CD4-positive, CD25-positive, alpha-beta regulatory T cell (primary cell): ENCODE results near the gene ARV1. TPM values are rescaled to one million over a fixed set of nuclear protein-coding genes. Genes with fewer than 3 reads are reported as not detected.

Experiments
- ATAC-seq, 2 donors: fragments of 150-1000 bp; cut with Tn5 transposase; one replicate each; pipeline ENCODE4 v1.10.0; 2021; ENCODE audit warnings: low read depth in 2 of 2, moderate number of reproducible peaks in 2 of 2, moderate library complexity in 1 of 2
- DNase-seq, 3 donors: peaks; one replicate each; pipeline versions ENCODE4 v3.0.0 to v3.0.0-alpha.2; 2012 to 2022; ENCODE audit warnings: mixed read lengths in 1 of 3
- H3K27ac ChIP-seq: one replicate; pipeline ENCODE4 v1.7.0; 2013; ENCODE audit warnings: mild to moderate bottlenecking, low read length; ENCODE audit not compliant: insufficient read depth, poor library complexity, severe bottlenecking
- H3K27me3 ChIP-seq: one replicate; pipeline ENCODE4 v1.7.0; 2013; ENCODE audit warnings: low read length; ENCODE audit not compliant: control insufficient read depth, insufficient read depth
- H3K36me3 ChIP-seq: one replicate; pipeline ENCODE4 v1.7.0; 2013; ENCODE audit warnings: mild to moderate bottlenecking, low read length, moderate library complexity; ENCODE audit not compliant: control insufficient read depth, insufficient read depth
- H3K4me1 ChIP-seq: 2 replicates; pipeline ENCODE4 v1.7.0; 2013; ENCODE audit warnings: mild to moderate bottlenecking, low read length; ENCODE audit not compliant: insufficient read depth, control insufficient read depth, poor library complexity, severe bottlenecking
- H3K4me3 ChIP-seq: one replicate; pipeline ENCODE4 v1.7.0; 2013; ENCODE audit warnings: low read depth, mild to moderate bottlenecking, low read length, moderate library complexity
- H3K9me3 ChIP-seq, 2 experiments: 1 replicate in 1 of 2; 2 replicates in 1 of 2; pipeline ENCODE4 v1.7.0; 2013; ENCODE audit warnings: low read length in 2 of 2, mild to moderate bottlenecking in 1 of 2, moderate library complexity in 1 of 2; ENCODE audit not compliant: control insufficient read depth in 2 of 2
- H3K27ac Mint-ChIP-seq, 3 donors: one replicate each; pipeline ENCODE4 v1.8.0; 2020 to 2022; ENCODE audit warnings: mild to moderate bottlenecking in 3 of 3, mixed read lengths in 3 of 3, moderate library complexity in 2 of 3
- H3K27me3 Mint-ChIP-seq: one replicate; pipeline ENCODE4 v1.8.0; 2022; ENCODE audit warnings: mild to moderate bottlenecking, mixed read lengths
- H3K36me3 Mint-ChIP-seq: one replicate; pipeline ENCODE4 v1.8.0; 2020; ENCODE audit warnings: mixed read lengths
- H3K4me1 Mint-ChIP-seq, 4 donors: one replicate each; pipeline ENCODE4 v1.8.0; 2020 to 2022; ENCODE audit warnings: mixed read lengths in 4 of 4, mild to moderate bottlenecking in 1 of 4
- H3K4me3 Mint-ChIP-seq, 4 donors: one replicate each; pipeline ENCODE4 v1.8.0; 2020 to 2022; ENCODE audit warnings: mild to moderate bottlenecking in 4 of 4, mixed read lengths in 4 of 4, moderate library complexity in 3 of 4
- H3K9me3 Mint-ChIP-seq, 7 donors: one replicate each; pipeline ENCODE4 v1.8.0; 2020 to 2022; ENCODE audit warnings: mixed read lengths in 7 of 7, mild to moderate bottlenecking in 3 of 7, moderate library complexity in 2 of 7
- polyA plus RNA-seq, 4 donors: library from polyadenylated mRNA; unstranded; fragments of 300-500 nt; fragmentation: Illumina TruSeq; gene quantifications; one replicate each; pipeline ENCODE4 v1.2.3, GENCODE V29; 2021
- total RNA-seq: library from RNA; stranded (reverse); gene quantifications from one replicate; pipeline ENCODE4 v1.2.3, GENCODE V29; 2022

Gene ARV1
- total and polyA plus RNA-seq, 5 donors from 2014 or later = 6.8 to 41.6 (median 34.7) TPM

GRCh38 chr1:230940848-230941247 is 38.0 kb upstream of the ARV1 start:
- Mint-ChIP-seq H3K27ac (no peak overlapping the region), H3K4me3 (no peak overlapping the region), H3K4me1 (peaks cover 10 to 17% (median 13%) of the 10 kb centered on the region in 4 donors), H3K27me3 (no peaks in the 10 kb centered on the region), H3K36me3 (peaks cover 48% of the 10 kb centered on the region), H3K9me3 (no peaks in the 10 kb centered on the region)
- no peaks in the 10 kb centered on the region for H3K4me1 ChIP-seq
- no peaks in the 10 kb centered on the region for H3K27me3 ChIP-seq
- no peak overlapping the region for H3K27ac ChIP-seq
- H3K9me3 ChIP-seq = no peaks in the 10 kb centered on the region
- no peak overlapping the region for H3K4me3 ChIP-seq
- DNase-seq (no peak), ATAC-seq (no peak)
- peaks cover 52% of the 10 kb centered on the region for H3K36me3 ChIP-seq

GRCh38 chr1:230943048-230943593 is 35.8 kb upstream of the ARV1 start:
- ATAC-seq (no peak), DNase-seq (no peak)
- peaks cover 55% of the 10 kb centered on the region for H3K36me3 ChIP-seq
- no peaks in the 10 kb centered on the region for H3K9me3 ChIP-seq
- H3K9me3 Mint-ChIP-seq = no peaks in the 10 kb centered on the region
- H3K27me3 Mint-ChIP-seq = no peaks in the 10 kb centered on the region
- no peak overlapping the region for H3K27ac Mint-ChIP-seq
- peaks cover 6 to 19% (median 10%) of the 10 kb centered on the region in 4 donors for H3K4me1 Mint-ChIP-seq
- H3K4me3 Mint-ChIP-seq = no peak overlapping the region
- H3K27me3 ChIP-seq = no peaks in the 10 kb centered on the region
- H3K27ac ChIP-seq = no peak overlapping the region
- no peak overlapping the region for H3K4me3 ChIP-seq
- no peaks in the 10 kb centered on the region for H3K4me1 ChIP-seq
- H3K36me3 Mint-ChIP-seq = peaks cover 55% of the 10 kb centered on the region

GRCh38 chr1:230948301-230948700 is 30.6 kb upstream of the ARV1 start:
- no peak overlapping the region for H3K27ac ChIP-seq
- H3K4me3 Mint-ChIP-seq = no peak overlapping the region
- no peaks in the 10 kb centered on the region for H3K9me3 ChIP-seq
- peaks cover 0 to 11% (median 9%) of the 10 kb centered on the region in 4 donors for H3K4me1 Mint-ChIP-seq
- H3K36me3 ChIP-seq = peaks cover 56% of the 10 kb centered on the region
- no peak overlapping the region for H3K4me3 ChIP-seq
- no peaks in the 10 kb centered on the region for H3K27me3 ChIP-seq
- peak overlapping the region in 1 of 3 donors; percentile 10 for H3K27ac Mint-ChIP-seq
- H3K4me1 ChIP-seq = no peaks in the 10 kb centered on the region
- peaks cover 46% of the 10 kb centered on the region for H3K36me3 Mint-ChIP-seq
- DNase-seq (no peak), ATAC-seq (no peak)
- H3K9me3 Mint-ChIP-seq = no peaks in the 10 kb centered on the region
- no peaks in the 10 kb centered on the region for H3K27me3 Mint-ChIP-seq

GRCh38 chr1:230948903-230949302 is 30.0 kb upstream of the ARV1 start:
- ATAC-seq (no peak), DNase-seq (no peak)
- H3K4me3 ChIP-seq = no peak overlapping the region
- Mint-ChIP-seq H3K9me3 (no peaks in the 10 kb centered on the region), H3K36me3 (peaks cover 49% of the 10 kb centered on the region), H3K4me3 (no peak overlapping the region), H3K27ac (peak overlapping the region in 1 of 3 donors; percentile 10), H3K27me3 (no peaks in the 10 kb centered on the region), H3K4me1 (peaks cover 0 to 11% (median 9%) of the 10 kb centered on the region in 4 donors)
- no peak overlapping the region for H3K27ac ChIP-seq
- H3K4me1 ChIP-seq = no peaks in the 10 kb centered on the region
- no peaks in the 10 kb centered on the region for H3K27me3 ChIP-seq
- H3K36me3 ChIP-seq = peaks cover 56% of the 10 kb centered on the region
- H3K9me3 ChIP-seq = no peaks in the 10 kb centered on the region

GRCh38 chr1:230950404-230950803 is 28.5 kb upstream of the ARV1 start:
- no peaks in the 10 kb centered on the region for H3K27me3 Mint-ChIP-seq
- no peak overlapping the region for H3K4me3 ChIP-seq
- no peaks in the 10 kb centered on the region for H3K9me3 ChIP-seq
- H3K36me3 Mint-ChIP-seq = peaks cover 44% of the 10 kb centered on the region
- peaks cover 0 to 11% (median 9%) of the 10 kb centered on the region in 4 donors for H3K4me1 Mint-ChIP-seq
- ATAC-seq (no peak), DNase-seq (no peak)
- H3K4me3 Mint-ChIP-seq = no peak overlapping the region
- no peak overlapping the region for H3K27ac ChIP-seq
- no peak overlapping the region for H3K27ac Mint-ChIP-seq
- no peaks in the 10 kb centered on the region for H3K9me3 Mint-ChIP-seq
- H3K27me3 ChIP-seq = no peaks in the 10 kb centered on the region
- H3K36me3 ChIP-seq = peaks cover 50% of the 10 kb centered on the region
- H3K4me1 ChIP-seq = no peaks in the 10 kb centered on the region

GRCh38 chr1:230957580-230957989 is 21.3 kb upstream of the ARV1 start:
- no peaks in the 10 kb centered on the region for H3K27me3 ChIP-seq
- H3K4me3 Mint-ChIP-seq = no peak overlapping the region
- no peak overlapping the region for H3K27ac ChIP-seq
- no peaks in the 10 kb centered on the region for H3K9me3 Mint-ChIP-seq
- no peaks in the 10 kb centered on the region for H3K27me3 Mint-ChIP-seq
- H3K9me3 ChIP-seq = no peaks in the 10 kb centered on the region
- no peak overlapping the region for H3K27ac Mint-ChIP-seq
- DNase-seq = no peak
- peaks cover 62% of the 10 kb centered on the region for H3K36me3 ChIP-seq
- H3K36me3 Mint-ChIP-seq = peaks cover 38% of the 10 kb centered on the region
- H3K4me1 ChIP-seq = no peaks in the 10 kb centered on the region
- peaks cover 8 to 26% (median 16%) of the 10 kb centered on the region in 4 donors for H3K4me1 Mint-ChIP-seq
- H3K4me3 ChIP-seq = no peak overlapping the region
- no peak for ATAC-seq

- peaks cover 8 to 30% (median 21%) of the 10 kb centered on the region in 4 donors for H3K4me1 Mint-ChIP-seq
- peaks cover 34% of the 10 kb centered on the region for H3K36me3 Mint-ChIP-seq
These were observed 20.5 kb upstream of the ARV1 start for GRCh38 chr1:230958370-230958769.

GRCh38 chr1:230964896-230965295 is 14.0 kb upstream of the ARV1 start:
- ATAC-seq (no peak), DNase-seq (no peak)
- Histone ChIP-seq H3K27ac (no peak overlapping the region), H3K9me3 (no peaks in the 10 kb centered on the region), H3K4me3 (no peak overlapping the region), H3K4me1 (peaks cover 4% of the 10 kb centered on the region), H3K27me3 (no peaks in the 10 kb centered on the region), H3K36me3 (peaks cover 8% of the 10 kb centered on the region)
- Mint-ChIP-seq H3K4me3 (peak overlapping the region in 1 of 4 donors; percentile 51), H3K36me3 (peaks cover 11% of the 10 kb centered on the region), H3K9me3 (no peaks in the 10 kb centered on the region), H3K27me3 (no peaks in the 10 kb centered on the region), H3K4me1 (peaks cover 24 to 53% (median 44%) of the 10 kb centered on the region in 4 donors), H3K27ac (peak overlapping the region in 1 of 3 donors; percentile 40)

More at GRCh38 chr1:230958370-230958769, 20.5 kb upstream of the ARV1 start:
- no peak overlapping the region for H3K4me3 ChIP-seq
- H3K36me3 ChIP-seq = peaks cover 55% of the 10 kb centered on the region
- DNase-seq (no peak), ATAC-seq (no peak)
- H3K27ac Mint-ChIP-seq = no peak overlapping the region
- no peaks in the 10 kb centered on the region for H3K27me3 Mint-ChIP-seq
- no peaks in the 10 kb centered on the region for H3K9me3 ChIP-seq
- no peaks in the 10 kb centered on the region for H3K9me3 Mint-ChIP-seq
- no peak overlapping the region for H3K27ac ChIP-seq
- H3K4me1 ChIP-seq = no peaks in the 10 kb centered on the region
- H3K27me3 ChIP-seq = no peaks in the 10 kb centered on the region
- no peak overlapping the region for H3K4me3 Mint-ChIP-seq
